MCF 10A (cell line): Measurements from ENCODE around the gene ZNF230. TPM values are rescaled to one million over a fixed set of nuclear protein-coding genes. Genes with fewer than 3 reads are reported as not detected.

Experiments
- BruUV-seq: library from RNA; stranded (reverse); fragments of 400-500 nt; replicated peaks from 2 replicates; lab custom pipeline; 2021; lab: Mats Ljungman, UMichigan
- CTCF ChIA-PET: fragments of 300-600 bp; sonication (Branson Sonifier 250); formaldehyde crosslinking; extraction: SDS; loops from one replicate; lab custom pipeline; 2021; ENCODE audit warnings: antibody characterized with exemption, inconsistent platforms; lab: Yijun Ruan, JAX
- POLR2A ChIA-PET: fragments of 300-600, 350-650 bp; sonication (Branson Sonifier 250); formaldehyde crosslinking; extraction: SDS; loops from one replicate; lab custom pipeline; 2020; ENCODE audit warnings: antibody characterized with exemption, inconsistent platforms; lab: Yijun Ruan, JAX
- DNase-seq: peaks from one replicate; pipeline ENCODE4 v3.0.0-alpha.2; 2018; ENCODE audit not compliant: unreplicated experiment
- H3K27ac Mint-ChIP-seq: one replicate; pipeline ENCODE4 v1.8.0; 2022; ENCODE audit warnings: mild to moderate bottlenecking, low read depth, mixed read lengths; ENCODE audit not compliant: unreplicated experiment
- H3K27me3 Mint-ChIP-seq: one replicate; pipeline ENCODE4 v1.8.0; 2022; ENCODE audit warnings: mixed read lengths; ENCODE audit not compliant: insufficient read depth, unreplicated experiment
- H3K36me3 Mint-ChIP-seq: one replicate; pipeline ENCODE4 v1.8.0; 2022; ENCODE audit warnings: mild to moderate bottlenecking, moderate library complexity, mixed read lengths; ENCODE audit not compliant: insufficient read depth, unreplicated experiment
- H3K4me1 Mint-ChIP-seq: one replicate; pipeline ENCODE4 v1.8.0; 2022; ENCODE audit warnings: mixed read lengths; ENCODE audit not compliant: insufficient read depth, unreplicated experiment
- H3K4me3 Mint-ChIP-seq: one replicate; pipeline ENCODE4 v1.8.0; 2022; ENCODE audit warnings: mild to moderate bottlenecking, moderate library complexity, mixed read lengths; ENCODE audit not compliant: unreplicated experiment
- H3K9me3 Mint-ChIP-seq: one replicate; pipeline ENCODE4 v1.8.0; 2022; ENCODE audit warnings: mixed read lengths; ENCODE audit not compliant: unreplicated experiment
- CTCF ChIP-seq: fragments of 200-600 bp; IDR thresholded peaks from one replicate; pipeline ENCODE4 v1.8.0; 2022; ENCODE audit warnings: antibody characterized with exemption, mild to moderate bottlenecking; ENCODE audit not compliant: unreplicated experiment
- intact Hi-C: fragments of 100-400 bp; cut with micrococcal nuclease; formaldehyde crosslinking; loops from 2 replicates; pipeline ENCODE4 v1.14.1; 2022
- total RNA-seq: library from RNA; stranded (reverse); gene quantifications from 2 replicates; pipeline ENCODE4 v1.2.3, GENCODE V29; 2022

Gene ZNF230
- total RNA-seq, 1 experiment from 2014 or later, result 2.9 TPM

- POLR2A ChIA-PET, result interaction anchor here (0.6 kb wide), 1 partner anchor 74 kb away, joined by 3 read pairs; no protein-coding TSS in a partner anchor
- intact Hi-C loops, result no loop called here
- no TSS peak for BruUV-seq
- peaks cover 22% of the 10 kb centered on the region for H3K9me3 Mint-ChIP-seq
- CTCF ChIA-PET, result no interaction called here
- H3K36me3 Mint-ChIP-seq, result no peaks in the 10 kb centered on the region
- TF ChIP-seq CTCF, result no peak
- H3K27me3 Mint-ChIP-seq, result no peaks in the 10 kb centered on the region
- H3K27ac Mint-ChIP-seq, result no peak overlapping the region
- H3K4me1 Mint-ChIP-seq, result no peaks in the 10 kb centered on the region
- H3K4me3 Mint-ChIP-seq, result no peak overlapping the region
- DNase-seq, result no peak
Observed at GRCh38 chr19:44021221-44021620, 18.5 kb downstream of the ZNF230 start.

- POLR2A ChIA-PET, result interaction anchor here (0.8 to 2.0 kb wide), 4 partner anchors 10 to 140 kb away, joined by 3 to 9 read pairs (median 5); partner anchors contain the start of gene ZNF226
- H3K4me1 Mint-ChIP-seq, result no peaks in the 10 kb centered on the region
- intact Hi-C loops, result no loop called here
- peaks cover 18% of the 10 kb centered on the region for H3K36me3 Mint-ChIP-seq
- H3K9me3 Mint-ChIP-seq, result peaks cover 31% of the 10 kb centered on the region
- no peak for DNase-seq
- CTCF ChIA-PET, result no interaction called here
- H3K27ac Mint-ChIP-seq, result peak overlapping the region; percentile 84
- H3K27me3 Mint-ChIP-seq, result no peaks in the 10 kb centered on the region
- H3K4me3 Mint-ChIP-seq, result peak overlapping the region; percentile 95
- no TSS peak for BruUV-seq
- TF ChIP-seq CTCF, result no peak
Observed at GRCh38 chr19:44024900-44025216, 22.1 kb downstream of the ZNF230 start.

- H3K4me1 Mint-ChIP-seq, result no peaks in the 10 kb centered on the region
- no peak for TF ChIP-seq CTCF
- no peaks in the 10 kb centered on the region for H3K27me3 Mint-ChIP-seq
- POLR2A ChIA-PET, result interaction anchor here (0.5 to 2.0 kb wide), 8 partner anchors 9 to 1607 kb away, joined by 3 to 9 read pairs (median 4); partner anchors contain the start of gene ZNF226
- CTCF ChIA-PET, result no interaction called here
- BruUV-seq, result TSS peak; percentile 70
- peak; percentile 63 for DNase-seq
- intact Hi-C loops, result no loop called here
- peak within 1 kb of the TSS; percentile 95 for H3K4me3 Mint-ChIP-seq
- peak within 1 kb of the TSS; percentile 84 for H3K27ac Mint-ChIP-seq
- H3K9me3 Mint-ChIP-seq, result peaks cover 31% of the 10 kb centered on the region
- peaks cover 21% of the 10 kb centered on the region for H3K36me3 Mint-ChIP-seq
Observed at GRCh38 chr19:44025217-44025936, 22.6 kb downstream of the ZNF230 start, which contains the start of gene ZNF222. Gene ZNF222, plus strand, starts transcription at chr19:44025379. Its CDS starts 58 bp downstream, at chr19:44025437.

GRCh38 chr19:44026622-44027021, 23.9 kb downstream of the ZNF230 start:
- Mint-ChIP-seq H3K27ac (no peak overlapping the region), H3K36me3 (peaks cover 31% of the 10 kb centered on the region), H3K4me3 (peak overlapping the region; percentile 95), H3K9me3 (peaks cover 31% of the 10 kb centered on the region), H3K4me1 (no peaks in the 10 kb centered on the region), H3K27me3 (no peaks in the 10 kb centered on the region)
- ChIA-PET CTCF (no interaction called here), POLR2A (interaction anchor here (0.9 kb wide), 1 partner anchor 18 kb away, joined by 3 read pairs; no protein-coding TSS in a partner anchor)
- intact Hi-C loops, result no loop called here
- no peak for DNase-seq
- no peak for TF ChIP-seq CTCF
- BruUV-seq, result no TSS peak
